Measurements from ENCODE around the gene SORT1. TPM values are rescaled to one million over a fixed set of nuclear protein-coding genes. Genes with fewer than 3 reads are reported as not detected.

The SORT1 gene
- total and polyA plus RNA-seq, 10 donors: 2.0 to 63.9 (median 35.0) TPM

DNA sequence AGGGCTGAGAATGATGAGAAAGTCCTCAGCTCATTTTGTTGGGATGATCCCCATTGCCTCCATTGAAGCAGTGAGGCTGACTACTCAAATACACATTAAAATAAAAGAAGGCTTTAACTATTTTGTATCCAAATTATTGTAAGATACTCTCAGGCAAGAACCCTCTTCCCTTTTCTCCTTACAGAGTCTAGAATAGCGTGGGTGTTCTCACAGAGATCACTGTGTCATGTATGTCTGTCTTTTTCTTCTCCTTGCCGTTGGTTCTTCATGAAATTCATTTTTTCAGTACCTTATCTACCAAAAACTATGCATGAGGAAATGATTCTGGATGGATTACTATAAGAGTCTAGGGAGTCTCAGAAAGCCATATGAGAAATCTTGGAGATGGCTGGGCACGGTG is 30.1 kb downstream of the SORT1 start:
- DNase-seq: no peak
- Histone ChIP-seq H3K4me3 (no peak overlapping the region), H3K27ac (no peak overlapping the region), H3K36me3 (peaks cover 0 to 34% (median 4%) of the 10 kb centered on the region in 6 donors), H3K4me1 (peaks cover 0 to 44% (median 13%) of the 10 kb centered on the region in 6 donors), H3K27me3 (replicated peaks in 1 of 7) (peaks cover 0 to 5% (median 0%) of the 10 kb centered on the region in 7 donors), H3K9me3 (no peaks in the 10 kb centered on the region)
- intact Hi-C loops (cut with DNase I; ENCODE audit: low total_unique reads): no loop called here
- TF ChIP-seq POLR2AphosphoS5 (IDR thresholded peaks at IDR 0.05) (no peak), POLR2A (IDR thresholded peaks at IDR 0.05) (no peak)
- TF ChIP-seq, protein P1, sequence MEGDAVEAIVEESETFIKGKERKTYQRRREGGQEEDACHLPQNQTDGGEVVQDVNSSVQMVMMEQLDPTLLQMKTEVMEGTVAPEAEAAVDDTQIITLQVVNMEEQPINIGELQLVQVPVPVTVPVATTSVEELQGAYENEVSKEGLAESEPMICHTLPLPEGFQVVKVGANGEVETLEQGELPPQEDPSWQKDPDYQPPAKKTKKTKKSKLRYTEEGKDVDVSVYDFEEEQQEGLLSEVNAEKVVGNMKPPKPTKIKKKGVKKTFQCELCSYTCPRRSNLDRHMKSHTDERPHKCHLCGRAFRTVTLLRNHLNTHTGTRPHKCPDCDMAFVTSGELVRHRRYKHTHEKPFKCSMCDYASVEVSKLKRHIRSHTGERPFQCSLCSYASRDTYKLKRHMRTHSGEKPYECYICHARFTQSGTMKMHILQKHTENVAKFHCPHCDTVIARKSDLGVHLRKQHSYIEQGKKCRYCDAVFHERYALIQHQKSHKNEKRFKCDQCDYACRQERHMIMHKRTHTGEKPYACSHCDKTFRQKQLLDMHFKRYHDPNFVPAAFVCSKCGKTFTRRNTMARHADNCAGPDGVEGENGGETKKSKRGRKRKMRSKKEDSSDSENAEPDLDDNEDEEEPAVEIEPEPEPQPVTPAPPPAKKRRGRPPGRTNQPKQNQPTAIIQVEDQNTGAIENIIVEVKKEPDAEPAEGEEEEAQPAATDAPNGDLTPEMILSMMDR (IDR thresholded peaks at IDR 0.05 in 8 of 11, conservative IDR thresholded peaks at IDR 0.05 in 3 of 11): no peak
- 85 to 95% (median 90%) methylated on average over 3 of the region's 3 CpGs for WGBS, 5 donors

DNA sequence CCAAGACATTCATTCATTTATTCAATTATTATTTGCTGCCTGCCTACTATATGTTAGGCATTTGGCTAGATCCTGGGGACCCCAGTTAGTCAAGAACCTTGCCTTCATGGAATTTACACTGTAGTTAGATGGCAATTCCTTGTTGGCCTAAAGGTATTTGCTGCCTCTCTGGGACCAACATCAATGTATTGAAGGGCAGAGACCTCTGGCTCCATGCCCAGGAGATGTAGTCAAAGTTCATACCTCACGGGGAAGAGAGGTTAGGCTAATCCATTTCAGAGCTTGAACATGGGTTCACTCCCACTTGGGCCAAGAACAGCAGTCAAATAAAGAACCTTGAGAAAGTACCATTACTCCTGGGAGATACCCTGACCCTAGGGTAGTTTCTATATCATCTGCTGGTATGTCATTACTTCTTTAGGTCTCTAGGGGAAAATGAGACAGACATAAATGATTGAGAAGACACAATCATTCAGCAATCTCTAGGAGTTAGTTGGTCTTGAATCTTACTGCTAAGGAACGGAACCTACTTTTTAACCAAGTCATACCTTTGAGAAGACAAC is 32.0 kb downstream of the SORT1 start:
- Histone ChIP-seq H3K36me3 (peaks cover 0 to 34% (median 4%) of the 10 kb centered on the region in 6 donors), H3K4me1 (peaks cover 0 to 34% (median 3%) of the 10 kb centered on the region in 6 donors), H3K27me3 (replicated peaks in 1 of 7) (peaks cover 0 to 3% (median 0%) of the 10 kb centered on the region in 7 donors), H3K9me3 (no peaks in the 10 kb centered on the region), H3K4me3 (no peak overlapping the region), H3K27ac (no peak overlapping the region)
- intact Hi-C loops (cut with DNase I; ENCODE audit: low total_unique reads): no loop called here
- TF ChIP-seq POLR2AphosphoS5 (IDR thresholded peaks at IDR 0.05) (no peak), POLR2A (IDR thresholded peaks at IDR 0.05) (no peak)
- TF ChIP-seq, protein P1 (IDR thresholded peaks at IDR 0.05 in 8 of 11, conservative IDR thresholded peaks at IDR 0.05 in 3 of 11): no peak
- no peak for DNase-seq
- WGBS, 5 donors: 80 to 92% (median 88%) methylated on average over 2 of the region's 2 CpGs

DNA sequence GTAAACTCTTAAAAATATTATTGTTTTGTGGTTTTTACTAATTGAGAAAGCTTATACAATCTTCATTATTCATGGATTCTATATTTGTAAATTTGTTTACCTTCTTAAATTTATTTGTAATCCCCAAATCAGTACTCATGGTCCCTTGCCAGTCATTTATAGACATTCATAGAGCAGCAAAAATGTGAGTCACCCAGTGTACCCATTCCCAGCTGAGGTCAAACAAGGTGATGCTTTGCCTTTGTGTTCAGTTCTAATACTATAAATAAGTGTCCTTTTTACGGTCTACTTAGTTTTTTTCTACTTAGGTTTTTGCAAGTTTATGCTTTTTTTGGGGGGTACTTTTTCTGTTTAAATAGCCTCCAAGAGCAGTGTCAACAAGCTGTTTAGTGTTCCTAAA is 36.1 kb downstream of the SORT1 start:
- intact Hi-C loops (cut with DNase I; ENCODE audit: low total_unique reads): no loop called here
- no peak for DNase-seq
- WGBS, 5 donors: 76 to 83% (median 77%) methylated on average over 1 of the region's 1 CpG
- no peaks in the 10 kb centered on the region for H3K27me3 ChIP-seq (replicated peaks in 1 of 7)
- peaks cover 0 to 11% (median 0%) of the 10 kb centered on the region in 6 donors for H3K4me1 ChIP-seq
- H3K9me3 ChIP-seq: no peaks in the 10 kb centered on the region
- TF ChIP-seq, protein P1 (IDR thresholded peaks at IDR 0.05 in 8 of 11, conservative IDR thresholded peaks at IDR 0.05 in 3 of 11): no peak
- TF ChIP-seq POLR2A (IDR thresholded peaks at IDR 0.05): no peak
- TF ChIP-seq POLR2AphosphoS5 (IDR thresholded peaks at IDR 0.05): no peak
- peaks cover 0 to 21% (median 2%) of the 10 kb centered on the region in 6 donors for H3K36me3 ChIP-seq
- H3K4me3 ChIP-seq: no peak overlapping the region
- peak overlapping the region in 3 of 8 donors; percentile 12 to 42 (median 25) for H3K27ac ChIP-seq

DNA sequence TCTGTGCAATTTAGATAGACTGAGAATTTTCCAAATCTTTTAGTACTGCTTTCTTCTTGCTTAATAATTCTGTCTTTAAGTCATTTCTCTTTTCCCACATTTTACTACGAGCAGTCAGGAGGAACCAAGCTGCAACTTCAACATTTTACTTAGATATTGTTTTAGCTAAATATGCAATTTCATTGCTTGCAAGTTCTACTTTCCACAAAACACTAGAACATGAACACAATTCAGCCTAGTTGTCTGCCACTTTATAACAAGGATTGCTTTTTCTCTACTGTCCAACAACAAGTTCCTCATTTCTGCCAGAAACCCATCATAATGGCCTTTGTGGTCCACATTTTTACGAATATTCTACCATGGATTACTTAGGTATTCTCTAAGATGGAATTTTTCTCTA is 36.6 kb downstream of the SORT1 start:
- Histone ChIP-seq H3K36me3 (peaks cover 0 to 15% (median 0%) of the 10 kb centered on the region in 6 donors), H3K9me3 (no peaks in the 10 kb centered on the region), H3K4me1 (peaks cover 0 to 11% (median 0%) of the 10 kb centered on the region in 6 donors), H3K4me3 (no peak overlapping the region), H3K27ac (peak overlapping the region in 4 of 8 donors; percentile 12 to 42 (median 23)), H3K27me3 (replicated peaks in 1 of 7) (no peaks in the 10 kb centered on the region)
- WGBS, 5 donors: 62 to 83% (median 73%) methylated on average over 2 of the region's 2 CpGs
- no peak for DNase-seq
- intact Hi-C loops (cut with DNase I; ENCODE audit: low total_unique reads): no loop called here
- TF ChIP-seq, protein P1 (IDR thresholded peaks at IDR 0.05 in 8 of 11, conservative IDR thresholded peaks at IDR 0.05 in 3 of 11): no peak
- no peak for TF ChIP-seq POLR2AphosphoS5 (IDR thresholded peaks at IDR 0.05)
- TF ChIP-seq POLR2A (IDR thresholded peaks at IDR 0.05): no peak
